Calu3 (cell line): Measurements from ENCODE around the gene UBE2S. TPM values are rescaled to one million over a fixed set of nuclear protein-coding genes. Genes with fewer than 3 reads are reported as not detected.

Experiments used
- BruUV-seq: library from RNA; stranded (reverse); fragments of 400-500 nt; replicated peaks from 2 replicates; lab custom pipeline; 2021; lab: Mats Ljungman, UMichigan
- CTCF ChIA-PET: fragments of 300-600 bp; sonication (Branson Sonifier 250); formaldehyde crosslinking; loops from one replicate; lab custom pipeline; 2022; ENCODE audit warnings: antibody characterized with exemption; lab: Charles Lee
- DNase-seq: peaks from one replicate; pipeline ENCODE4 v3.0.0; 2022
- H3K27ac Mint-ChIP-seq: one replicate; pipeline ENCODE4 v1.8.0; 2022; ENCODE audit warnings: mixed read lengths; ENCODE audit not compliant: unreplicated experiment
- H3K27me3 Mint-ChIP-seq: one replicate; pipeline ENCODE4 v1.8.0; 2022; ENCODE audit warnings: mixed read lengths; ENCODE audit not compliant: unreplicated experiment
- H3K36me3 Mint-ChIP-seq: one replicate; pipeline ENCODE4 v1.8.0; 2022; ENCODE audit warnings: mild to moderate bottlenecking, moderate library complexity, mixed read lengths; ENCODE audit not compliant: insufficient read depth, unreplicated experiment
- H3K4me1 Mint-ChIP-seq: one replicate; pipeline ENCODE4 v1.8.0; 2022; ENCODE audit warnings: mild to moderate bottlenecking, low read depth, mixed read lengths; ENCODE audit not compliant: unreplicated experiment
- H3K4me3 Mint-ChIP-seq: one replicate; pipeline ENCODE4 v1.8.0; 2022; ENCODE audit warnings: mild to moderate bottlenecking, low read depth, moderate library complexity, mixed read lengths; ENCODE audit not compliant: unreplicated experiment
- H3K9me3 Mint-ChIP-seq: one replicate; pipeline ENCODE4 v1.8.0; 2022; ENCODE audit warnings: low read depth, mixed read lengths; ENCODE audit not compliant: unreplicated experiment
- CTCF ChIP-seq: fragments of 200-600 bp; IDR thresholded peaks from one replicate; pipeline ENCODE4 v1.8.0; 2022; ENCODE audit warnings: antibody characterized with exemption; ENCODE audit not compliant: unreplicated experiment
- intact Hi-C: fragments of 100-400 bp; cut with micrococcal nuclease; formaldehyde crosslinking; loops from one replicate; pipeline ENCODE4 v1.10.0; 2022; ENCODE audit not compliant: unreplicated experiment
- total RNA-seq: library from RNA; stranded (reverse); gene quantifications from 2 replicates; pipeline ENCODE4 v1.2.3, GENCODE V29; 2022

The UBE2S gene
- total RNA-seq, 1 experiment from 2014 or later: 287 TPM

- Mint-ChIP-seq H3K9me3 (no peaks in the 10 kb centered on the region), H3K36me3 (peaks cover 33% of the 10 kb centered on the region), H3K4me3 (no peak overlapping the region), H3K4me1 (peaks cover 35% of the 10 kb centered on the region), H3K27ac (no peak overlapping the region), H3K27me3 (peaks cover 49% of the 10 kb centered on the region)
- no peak for DNase-seq
- no peak for TF ChIP-seq CTCF
- no TSS peak for BruUV-seq
- CTCF ChIA-PET: interaction anchor here (1.5 to 3.1 kb wide), 2 partner anchors 12 to 22 kb away, joined by 3 to 13 read pairs; partner anchors contain the start of gene KMT5C
- intact Hi-C loops: no loop called here
These were observed 56.8 kb downstream of the UBE2S start for GRCh38 chr19:55350620-55351315.

Other genes starting within 250 kb of the UBE2S start
- gene DNAAF3, start 241.2 kb downstream of the UBE2S start, total RNA-seq: 10.3 and 13.1 TPM in 2 replicates
- 0.54 and 0.71 TPM in 2 replicates for gene SYT5, start 227.5 kb downstream of the UBE2S start, total RNA-seq
- 34.6 and 43.2 TPM in 2 replicates for gene PTPRH, start 198.3 kb downstream of the UBE2S start, total RNA-seq
- gene TMEM86B, start 179.0 kb downstream of the UBE2S start, total RNA-seq: 14.3 and 14.7 TPM in 2 replicates
- gene PPP6R1, start 148.8 kb downstream of the UBE2S start, total RNA-seq: 126 and 132 TPM in 2 replicates
- 72.0 and 72.8 TPM in 2 replicates for gene HSPBP1, start 127.7 kb downstream of the UBE2S start, total RNA-seq
- gene BRSK1, start 123.8 kb downstream of the UBE2S start, total RNA-seq: 3.4 and 3.8 TPM in 2 replicates
- 0.73 TPM in 1 of 2 replicates, not detected in the other for gene TMEM150B, start 82.4 kb downstream of the UBE2S start, total RNA-seq
- gene KMT5C, start 67.9 kb downstream of the UBE2S start, total RNA-seq: 16.1 and 23.5 TPM in 2 replicates
- gene COX6B2, start 53.1 kb downstream of the UBE2S start, total RNA-seq: 1.4 and 3.4 TPM in 2 replicates
- gene GARIN5B, start 44.5 kb downstream of the UBE2S start, total RNA-seq: not detected in 2 replicates
- gene IL11, start 37.3 kb downstream of the UBE2S start, total RNA-seq: 0.97 and 1.3 TPM in 2 replicates
- gene TMEM190, start 31.0 kb downstream of the UBE2S start, total RNA-seq: not detected in 2 replicates
- gene TMEM238, start 23.5 kb downstream of the UBE2S start, total RNA-seq: 38.8 and 49.4 TPM in 2 replicates
- gene RPL28, start 21.9 kb downstream of the UBE2S start, total RNA-seq: 1,462 and 1,520 TPM in 2 replicates
- not detected in 2 replicates for gene SHISA7, start 35.5 kb upstream of the UBE2S start, total RNA-seq
- 41.6 and 44.9 TPM in 2 replicates for gene ISOC2, start 53.9 kb upstream of the UBE2S start, total RNA-seq
- gene C19orf85, start 57.0 kb upstream of the UBE2S start, total RNA-seq: not detected in 2 replicates
- gene ZNF628, start 68.8 kb upstream of the UBE2S start, total RNA-seq: 11.9 and 13.0 TPM in 2 replicates
- gene NAT14, start 77.4 kb upstream of the UBE2S start, total RNA-seq: 49.6 and 60.6 TPM in 2 replicates
- 0.26 and 0.69 TPM in 2 replicates for gene SSC5D, start 80.6 kb upstream of the UBE2S start, total RNA-seq
- not detected in 2 replicates for gene SBK2, start 129.3 kb upstream of the UBE2S start, total RNA-seq
- gene SBK3, start 137.8 kb upstream of the UBE2S start, total RNA-seq: 0.57 and 0.78 TPM in 2 replicates
- gene ZNF579, start 173.1 kb upstream of the UBE2S start, total RNA-seq: 29.8 and 33.4 TPM in 2 replicates
- gene FIZ1, start 191.7 kb upstream of the UBE2S start, total RNA-seq: 18.6 and 23.0 TPM in 2 replicates
- 18.5 and 21.8 TPM in 2 replicates for gene ZNF524, start 192.5 kb upstream of the UBE2S start, total RNA-seq
- gene ZNF865, start 197.9 kb upstream of the UBE2S start, total RNA-seq: 29.6 and 30.9 TPM in 2 replicates
- gene ZNF784, start 216.8 kb upstream of the UBE2S start, total RNA-seq: 6.0 and 7.1 TPM in 2 replicates
- gene ZNF580, start 233.2 kb upstream of the UBE2S start, total RNA-seq: 35.6 TPM in 2 replicates
- 33.0 and 33.1 TPM in 2 replicates for gene ZNF581, start 235.9 kb upstream of the UBE2S start, total RNA-seq
- 12.7 and 18.3 TPM in 2 replicates for gene CCDC106, start 240.4 kb upstream of the UBE2S start, total RNA-seq
- gene U2AF2, start 247.2 kb upstream of the UBE2S start, total RNA-seq: 286 and 309 TPM in 2 replicates